Measurements from ENCODE around the gene DAAM2. TPM values are rescaled to one million over a fixed set of nuclear protein-coding genes. Genes with fewer than 3 reads are reported as not detected.

DAAM2 gene
- not detected for total RNA-seq
- polyA plus RNA-seq, result not detected
- total RNA-seq, result 0 to 0.09 (median 0) reads per million in 6 experiments

DNA sequence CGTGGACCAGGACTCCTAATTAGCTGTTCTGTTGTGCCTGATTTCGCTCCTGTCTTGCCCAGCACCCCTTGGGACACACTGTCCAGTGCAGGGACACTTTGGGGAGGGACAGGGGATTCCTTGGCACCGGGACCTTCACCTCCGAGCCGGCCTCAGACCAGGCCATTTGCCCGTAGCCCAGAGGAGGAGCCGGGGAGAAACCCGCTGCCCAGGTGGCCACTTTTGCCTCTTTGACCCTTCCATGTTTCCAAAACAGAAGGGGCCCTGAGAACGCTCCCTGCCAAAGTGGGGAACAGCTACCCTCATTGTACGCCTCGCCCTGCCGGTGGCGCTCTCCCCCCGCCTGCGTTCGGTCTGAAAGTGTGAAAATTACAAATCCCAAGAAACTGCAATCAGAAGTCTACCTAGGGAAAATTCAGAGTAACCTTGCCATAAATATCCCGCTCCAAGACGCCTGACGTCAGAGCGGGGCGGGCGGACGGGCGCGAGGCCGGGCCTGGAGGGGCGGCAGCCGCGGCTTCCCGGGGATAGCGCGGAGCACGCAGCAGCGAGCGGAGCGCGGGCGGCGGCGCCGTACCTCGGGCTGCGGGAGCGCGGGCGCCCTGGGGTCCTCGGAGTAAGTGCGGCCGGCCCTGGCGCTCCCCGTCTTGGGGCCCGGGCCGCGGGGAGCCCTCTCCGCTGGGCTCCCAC is at the start of gene DAAM2:
DAAM2 (plus strand) TSS at position 527 of the 690 bp plus-strand sequence. CDS start 63,927 bp downstream, outside the sequence.
- H3K27me3 Mint-ChIP-seq, result peaks cover 25 to 68% (median 49%) of the 10 kb centered on the region in 5 donors
- peaks cover 0 to 7% (median 0%) of the 10 kb centered on the region in 4 donors for H3K4me1 Mint-ChIP-seq
- ATAC-seq, result no peak
- no peak within 1 kb of the TSS for H3K27ac Mint-ChIP-seq
- H3K9me3 Mint-ChIP-seq, result peaks cover 0 to 3% (median 0%) of the 10 kb centered on the region in 9 donors
- no peak for DNase-seq
- no peaks in the 10 kb centered on the region for H3K36me3 Mint-ChIP-seq
- POLR2A ChIA-PET, result interaction anchor here (0.7 kb wide), 1 partner anchor 18 kb away, joined by 4 read pairs; no protein-coding TSS in a partner anchor
- H3K4me3 Mint-ChIP-seq, result peak within 1 kb of the TSS in 6 of 10 donors; percentile 6 to 47 (median 36)

DNA sequence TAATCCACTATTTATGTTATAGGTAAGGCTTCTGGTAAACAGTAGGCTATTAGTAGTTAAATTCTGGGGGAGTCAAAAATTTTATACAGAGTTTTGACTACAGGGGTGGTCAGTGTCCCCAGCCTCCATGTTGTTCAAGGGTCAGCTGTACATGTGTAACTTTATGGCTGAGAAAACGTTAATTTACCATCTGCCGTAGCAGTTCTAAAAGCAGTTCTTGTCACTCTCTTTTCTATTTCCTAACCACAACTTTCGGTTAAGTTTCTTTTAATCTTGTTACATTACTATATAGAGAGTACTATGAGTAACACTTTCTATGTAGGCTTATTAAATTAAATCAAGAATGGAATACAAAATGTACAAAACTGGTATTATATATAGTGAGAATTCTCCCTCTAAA is 45.4 kb upstream of the DAAM2 start:
- POLR2A ChIA-PET, result no interaction called here
- DNase-seq, result no peak
- peaks cover 5 to 10% (median 8%) of the 10 kb centered on the region in 5 donors for H3K27me3 Mint-ChIP-seq
- no peak for ATAC-seq
- H3K36me3 Mint-ChIP-seq, result peaks cover 0 to 5% (median 0%) of the 10 kb centered on the region in 3 donors
- no peaks in the 10 kb centered on the region for H3K4me1 Mint-ChIP-seq
- H3K9me3 Mint-ChIP-seq, result peaks cover 0 to 12% (median 0%) of the 10 kb centered on the region in 9 donors
- H3K4me3 Mint-ChIP-seq, result no peak overlapping the region
- no peak overlapping the region for H3K27ac Mint-ChIP-seq

DNA sequence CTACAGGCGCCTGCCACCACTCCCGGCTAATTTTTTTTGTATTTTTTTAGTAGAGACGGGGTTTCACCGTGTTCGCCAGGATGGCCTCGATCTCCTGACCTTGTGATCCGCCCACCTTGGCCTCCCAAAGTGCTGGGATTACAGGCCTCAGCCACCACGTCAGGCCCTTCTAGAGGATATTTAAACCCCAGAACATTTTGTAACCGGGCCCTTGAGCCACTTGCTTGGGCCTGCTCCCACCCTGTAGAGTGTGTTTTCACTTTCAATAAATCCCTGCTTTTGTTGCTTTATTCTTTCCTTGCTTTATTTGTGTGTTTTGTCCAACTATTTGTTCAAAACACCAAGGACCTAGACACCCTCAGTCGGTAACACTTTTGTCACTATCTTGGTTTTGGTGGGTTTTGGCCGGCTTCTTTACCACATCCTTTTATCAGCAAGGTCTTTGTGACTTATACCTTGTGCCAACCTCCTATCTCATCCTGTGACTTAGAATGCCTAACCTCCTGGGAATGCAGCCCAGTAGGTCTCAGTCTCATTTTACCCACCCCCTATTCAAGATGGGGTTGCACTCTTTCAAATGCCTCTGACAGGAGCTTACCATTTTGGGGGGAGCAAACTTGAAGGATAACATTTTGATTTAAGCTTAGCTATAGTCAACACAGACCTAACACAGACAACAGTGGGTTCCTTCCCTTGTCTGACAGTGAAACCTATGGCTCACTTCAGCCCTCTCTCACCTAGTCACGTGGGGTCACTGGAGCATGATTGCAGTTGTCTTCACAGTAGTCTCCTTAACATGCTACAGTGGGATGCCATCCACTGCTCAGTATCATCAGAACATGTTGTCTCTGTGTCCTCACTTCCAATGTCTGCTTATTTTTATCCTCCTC is 39.1 kb upstream of the DAAM2 start:
- POLR2A ChIA-PET, result no interaction called here
- Mint-ChIP-seq H3K27me3 (peaks cover 6 to 27% (median 7%) of the 10 kb centered on the region in 5 donors), H3K4me1 (no peaks in the 10 kb centered on the region), H3K36me3 (no peaks in the 10 kb centered on the region), H3K9me3 (peaks cover 0 to 4% (median 0%) of the 10 kb centered on the region in 9 donors), H3K27ac (no peak overlapping the region), H3K4me3 (no peak overlapping the region)
- DNase-seq, result no peak
- no peak for ATAC-seq

DNA sequence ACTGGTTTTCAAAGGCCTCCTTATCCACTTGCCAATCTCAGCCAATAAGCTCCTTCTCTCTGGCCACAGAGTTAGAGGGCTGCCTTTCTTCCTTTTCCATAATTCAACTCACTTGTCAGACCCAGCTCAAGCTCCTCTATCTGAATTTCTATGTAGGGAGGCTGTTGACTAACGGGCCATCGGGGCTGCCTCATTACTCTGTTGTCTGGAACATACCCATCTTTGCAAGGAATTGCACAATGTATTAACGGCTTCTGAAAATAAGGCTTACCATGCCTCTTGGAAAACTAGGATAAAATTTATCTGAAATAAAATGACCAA is 38.5 kb upstream of the DAAM2 start:
- ATAC-seq, result no peak
- DNase-seq, result no peak
- Mint-ChIP-seq H3K36me3 (no peaks in the 10 kb centered on the region), H3K4me3 (no peak overlapping the region), H3K27me3 (peaks cover 6 to 27% (median 7%) of the 10 kb centered on the region in 5 donors), H3K27ac (no peak overlapping the region), H3K9me3 (peaks cover 0 to 4% (median 0%) of the 10 kb centered on the region in 9 donors), H3K4me1 (no peaks in the 10 kb centered on the region)
- POLR2A ChIA-PET, result no interaction called here

DNA sequence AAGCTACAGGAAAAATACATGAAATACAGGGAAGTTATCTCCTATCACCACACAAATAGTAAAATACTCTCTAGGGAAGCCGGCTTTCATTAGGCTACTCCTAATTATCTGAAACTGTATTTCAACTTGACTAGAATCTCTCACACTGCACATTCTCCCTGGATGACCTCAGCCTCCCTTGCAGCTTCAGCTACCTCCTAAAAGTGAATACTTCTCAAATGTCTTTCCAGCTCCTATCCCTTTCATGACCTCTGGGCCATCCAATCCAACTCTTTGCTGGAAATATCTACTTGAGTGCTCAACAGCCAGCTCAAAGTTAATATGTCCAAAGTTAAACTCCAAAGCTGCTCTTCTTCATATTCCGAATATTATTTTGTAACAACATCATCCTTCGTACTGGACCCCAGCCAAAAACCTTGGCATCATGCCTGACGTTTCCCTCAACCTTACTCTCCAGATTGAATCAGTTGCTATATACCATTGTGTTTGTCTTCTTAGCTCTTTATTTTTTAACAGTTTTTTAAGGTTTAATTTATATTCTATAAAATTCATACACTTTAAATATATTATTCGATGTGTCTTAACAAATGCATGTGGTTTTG is 37.6 kb upstream of the DAAM2 start:
- Mint-ChIP-seq H3K4me1 (no peaks in the 10 kb centered on the region), H3K36me3 (no peaks in the 10 kb centered on the region), H3K9me3 (peaks cover 0 to 4% (median 0%) of the 10 kb centered on the region in 9 donors), H3K27ac (no peak overlapping the region), H3K27me3 (peaks cover 6 to 20% (median 10%) of the 10 kb centered on the region in 5 donors), H3K4me3 (no peak overlapping the region)
- DNase-seq (no peak), ATAC-seq (no peak)
- POLR2A ChIA-PET, result no interaction called here

DNA sequence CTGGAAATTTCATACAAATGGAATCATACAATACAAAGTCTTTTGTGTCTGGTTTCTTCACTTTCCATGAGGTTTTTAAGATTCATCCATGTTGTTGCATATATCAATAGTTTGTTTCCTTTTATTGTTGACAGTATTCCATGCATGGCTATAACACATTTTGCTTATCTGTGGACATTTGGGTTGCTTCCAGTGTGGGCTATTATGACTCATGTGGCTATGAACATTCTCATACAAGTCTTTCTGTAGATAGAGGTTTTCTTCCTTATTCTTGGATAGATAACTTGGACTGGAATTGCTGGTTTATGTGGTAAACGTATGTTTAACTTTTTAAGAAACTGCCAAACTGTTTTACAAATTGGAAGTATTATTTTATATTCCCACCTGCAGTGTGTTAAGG is 36.9 kb upstream of the DAAM2 start:
- H3K4me3 Mint-ChIP-seq, result no peak overlapping the region
- no peak overlapping the region for H3K27ac Mint-ChIP-seq
- no peak for ATAC-seq
- H3K9me3 Mint-ChIP-seq, result peaks cover 0 to 4% (median 0%) of the 10 kb centered on the region in 9 donors
- H3K36me3 Mint-ChIP-seq, result no peaks in the 10 kb centered on the region
- no peak for DNase-seq
- H3K4me1 Mint-ChIP-seq, result no peaks in the 10 kb centered on the region
- H3K27me3 Mint-ChIP-seq, result peaks cover 2 to 17% (median 10%) of the 10 kb centered on the region in 5 donors
- POLR2A ChIA-PET, result no interaction called here

DNA sequence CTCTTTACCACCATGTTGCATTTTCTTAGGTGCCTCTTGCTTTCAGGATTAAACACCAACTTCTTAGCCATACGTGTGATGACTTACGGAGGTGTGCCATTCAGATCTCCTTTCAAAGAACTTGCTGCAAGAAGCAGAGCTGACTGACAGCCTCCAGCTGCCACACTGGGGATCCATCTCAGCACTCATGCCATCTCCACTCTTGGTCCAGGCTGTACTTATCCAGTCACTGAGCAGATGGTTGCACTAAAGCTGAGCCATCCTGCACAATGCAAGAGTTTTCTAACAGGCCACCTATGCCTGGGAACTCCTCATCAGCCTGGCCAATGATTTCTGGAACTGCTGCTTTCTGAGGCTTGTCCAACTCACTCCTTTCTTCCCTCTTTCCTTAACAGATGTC is 35.6 kb upstream of the DAAM2 start:
- peaks cover 5 to 21% (median 10%) of the 10 kb centered on the region in 5 donors for H3K27me3 Mint-ChIP-seq
- DNase-seq (no peak), ATAC-seq (no peak)
- H3K4me3 Mint-ChIP-seq, result no peak overlapping the region
- POLR2A ChIA-PET, result no interaction called here
- no peaks in the 10 kb centered on the region for H3K36me3 Mint-ChIP-seq
- H3K27ac Mint-ChIP-seq, result no peak overlapping the region
- H3K9me3 Mint-ChIP-seq, result peaks cover 0 to 4% (median 0%) of the 10 kb centered on the region in 9 donors
- H3K4me1 Mint-ChIP-seq, result no peaks in the 10 kb centered on the region

DNA sequence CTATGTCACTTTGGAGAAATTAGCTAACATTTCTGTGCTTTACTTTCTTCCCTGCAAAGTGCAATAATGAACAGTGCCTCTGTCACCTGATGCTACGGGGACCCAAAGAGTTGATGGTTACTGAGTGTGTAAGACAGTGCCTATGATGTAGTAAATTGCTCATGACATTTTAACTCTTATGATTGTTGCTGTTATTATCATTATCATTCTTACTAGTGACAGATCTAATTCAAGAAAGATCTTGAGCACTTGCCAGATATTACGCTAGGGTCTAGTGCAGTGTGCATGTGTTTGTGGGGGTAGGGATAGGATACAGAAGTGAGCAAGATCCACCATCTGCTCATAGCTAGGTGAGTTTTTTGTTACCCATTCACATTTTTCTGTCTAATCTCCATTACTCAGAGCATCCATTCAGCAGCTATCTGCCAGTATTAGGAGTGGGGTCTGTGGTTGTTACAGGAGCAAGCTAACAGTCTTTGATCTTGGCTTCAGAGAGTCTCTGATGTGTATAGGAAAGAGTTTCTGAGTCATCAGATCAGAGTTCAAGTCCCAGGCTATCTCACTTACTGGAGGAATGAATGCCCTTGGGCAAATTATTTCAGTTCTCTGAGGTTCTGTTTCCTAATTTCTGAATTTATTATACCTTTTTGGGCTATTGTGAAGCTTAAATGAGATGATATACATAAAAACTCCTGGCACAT is 33.1 kb upstream of the DAAM2 start:
- ATAC-seq (no peak), DNase-seq (no peak)
- H3K27ac Mint-ChIP-seq, result no peak overlapping the region
- POLR2A ChIA-PET, result no interaction called here
- H3K4me1 Mint-ChIP-seq, result no peaks in the 10 kb centered on the region
- H3K4me3 Mint-ChIP-seq, result no peak overlapping the region
- peaks cover 0 to 3% (median 0%) of the 10 kb centered on the region in 9 donors for H3K9me3 Mint-ChIP-seq
- H3K27me3 Mint-ChIP-seq, result peaks cover 8 to 45% (median 22%) of the 10 kb centered on the region in 5 donors
- no peaks in the 10 kb centered on the region for H3K36me3 Mint-ChIP-seq

DNA sequence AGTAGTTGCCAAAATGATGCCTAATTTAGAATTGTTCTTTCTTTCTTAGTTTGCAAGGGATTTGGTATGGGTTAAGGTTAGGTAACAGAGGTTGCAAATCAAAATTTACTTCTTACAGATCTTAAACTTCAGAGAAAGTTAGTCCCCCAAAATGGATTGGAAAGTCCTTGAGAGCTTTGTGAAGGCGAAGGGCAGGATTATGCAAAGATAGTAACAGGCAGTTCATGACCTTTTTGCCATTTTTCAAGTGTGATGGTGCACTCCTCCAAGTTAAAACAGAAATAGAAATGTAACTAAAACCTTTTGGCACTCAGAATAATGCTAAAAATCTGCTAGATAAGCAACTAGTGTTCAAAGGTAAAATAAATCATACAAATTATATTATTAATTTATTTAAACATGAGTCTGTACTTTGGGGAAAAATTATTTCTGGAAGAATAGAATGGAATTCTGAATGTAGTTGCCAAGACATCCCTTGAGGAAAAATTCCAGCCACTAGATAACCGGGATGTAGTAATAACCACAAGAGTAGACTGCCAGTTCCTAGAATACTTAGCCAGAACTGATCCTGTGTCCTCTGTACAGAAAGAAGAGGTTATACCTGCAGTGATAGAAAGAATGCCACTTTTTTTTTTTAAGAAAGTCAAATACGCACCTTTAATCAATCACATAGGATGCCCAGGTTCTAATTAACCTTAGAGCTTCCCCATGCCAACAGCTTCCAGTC is 31.8 kb upstream of the DAAM2 start:
- no peak for DNase-seq
- Mint-ChIP-seq H3K4me1 (no peaks in the 10 kb centered on the region), H3K9me3 (peaks cover 0 to 3% (median 0%) of the 10 kb centered on the region in 9 donors), H3K27me3 (peaks cover 8 to 51% (median 22%) of the 10 kb centered on the region in 5 donors), H3K27ac (no peak overlapping the region), H3K36me3 (no peaks in the 10 kb centered on the region), H3K4me3 (no peak overlapping the region)
- POLR2A ChIA-PET, result no interaction called here
- no peak for ATAC-seq

DNA sequence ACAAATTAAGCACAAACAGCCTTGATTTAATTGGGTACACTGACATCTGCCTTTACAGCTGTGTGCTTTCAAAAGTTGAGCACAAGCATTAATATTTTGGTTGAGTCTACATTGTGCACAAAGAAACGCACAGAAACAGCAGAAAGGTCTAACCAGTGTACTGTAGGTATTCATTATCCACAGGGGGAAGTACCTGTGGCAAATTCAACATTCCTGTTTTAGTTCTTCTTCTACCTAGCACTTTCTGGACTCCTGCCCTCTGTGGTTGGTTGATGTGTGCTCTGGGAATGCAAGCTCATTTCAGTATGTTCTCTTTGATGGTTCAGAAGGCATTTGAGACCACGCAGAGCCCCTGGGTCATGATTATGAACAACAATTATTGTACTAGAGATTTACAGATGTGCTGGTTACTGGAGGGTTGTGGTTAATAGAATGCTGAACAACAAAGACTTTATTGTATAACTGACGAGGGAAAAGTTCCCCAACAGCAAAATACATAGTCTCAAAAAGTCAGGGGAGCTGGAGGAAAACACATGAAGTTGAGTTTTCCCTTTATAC is 26.6 kb upstream of the DAAM2 start:
- DNase-seq, result no peak
- H3K27ac Mint-ChIP-seq, result no peak overlapping the region
- POLR2A ChIA-PET, result no interaction called here
- H3K4me3 Mint-ChIP-seq, result no peak overlapping the region
- H3K9me3 Mint-ChIP-seq, result peaks cover 0 to 5% (median 0%) of the 10 kb centered on the region in 9 donors
- ATAC-seq, result no peak
- no peaks in the 10 kb centered on the region for H3K4me1 Mint-ChIP-seq
- H3K36me3 Mint-ChIP-seq, result no peaks in the 10 kb centered on the region
- peaks cover 6 to 45% (median 24%) of the 10 kb centered on the region in 5 donors for H3K27me3 Mint-ChIP-seq

DNA sequence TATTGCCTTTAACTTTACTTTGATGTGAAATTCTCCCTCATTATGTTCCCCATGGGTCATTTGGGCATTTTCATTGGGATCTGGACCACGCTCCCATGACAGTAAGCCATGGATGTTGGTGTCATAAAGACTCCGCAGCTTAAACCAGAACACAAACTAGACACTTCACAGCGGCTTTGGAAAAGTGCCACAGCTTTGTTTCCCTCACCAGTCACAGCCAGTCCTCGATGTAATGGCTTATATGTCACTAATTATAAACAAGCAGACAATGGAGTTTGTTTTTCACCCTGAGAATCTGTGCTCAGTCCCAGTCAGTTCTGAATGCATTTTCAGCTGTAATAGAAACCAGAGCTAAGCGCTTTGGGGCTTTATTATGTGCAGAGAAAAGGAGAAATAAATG is 23.2 kb upstream of the DAAM2 start:
- Mint-ChIP-seq H3K27ac (no peak overlapping the region), H3K9me3 (peaks cover 0 to 5% (median 0%) of the 10 kb centered on the region in 9 donors), H3K4me3 (no peak overlapping the region), H3K27me3 (peaks cover 4 to 31% (median 23%) of the 10 kb centered on the region in 5 donors), H3K36me3 (no peaks in the 10 kb centered on the region), H3K4me1 (no peaks in the 10 kb centered on the region)
- POLR2A ChIA-PET, result no interaction called here
- no peak for DNase-seq
- no peak for ATAC-seq

DNA sequence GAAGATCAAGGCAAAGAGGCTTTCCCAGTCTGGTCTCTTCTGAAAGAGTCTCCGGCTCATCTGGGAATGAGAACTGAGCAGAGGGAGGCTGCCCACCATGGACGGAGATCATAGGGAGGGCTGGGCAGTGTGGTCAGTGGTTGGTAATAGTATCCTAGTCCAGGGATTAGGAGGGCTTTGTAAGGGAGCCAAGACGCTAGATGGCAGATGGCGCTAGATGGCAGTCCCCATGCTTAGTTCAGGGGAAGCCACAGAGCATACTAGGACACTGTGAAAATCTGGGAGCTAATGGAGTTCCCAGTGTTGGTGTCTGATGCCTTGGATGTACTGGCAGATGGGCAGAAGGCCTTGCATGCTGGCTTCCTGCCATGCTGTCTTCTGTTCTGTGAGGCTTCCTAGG is 21.7 kb upstream of the DAAM2 start:
- peaks cover 4 to 32% (median 22%) of the 10 kb centered on the region in 5 donors for H3K27me3 Mint-ChIP-seq
- DNase-seq (no peak), ATAC-seq (no peak)

More for the DNA sequence above, 21.7 kb upstream of the DAAM2 start:
- Mint-ChIP-seq H3K4me1 (no peaks in the 10 kb centered on the region), H3K9me3 (peaks cover 0 to 5% (median 0%) of the 10 kb centered on the region in 9 donors), H3K27ac (peak overlapping the region in 1 of 10 donors; percentile 14), H3K4me3 (no peak overlapping the region), H3K36me3 (no peaks in the 10 kb centered on the region)
- POLR2A ChIA-PET, result no interaction called here
